ENCODE results near the gene ZDHHC24.

DNA sequence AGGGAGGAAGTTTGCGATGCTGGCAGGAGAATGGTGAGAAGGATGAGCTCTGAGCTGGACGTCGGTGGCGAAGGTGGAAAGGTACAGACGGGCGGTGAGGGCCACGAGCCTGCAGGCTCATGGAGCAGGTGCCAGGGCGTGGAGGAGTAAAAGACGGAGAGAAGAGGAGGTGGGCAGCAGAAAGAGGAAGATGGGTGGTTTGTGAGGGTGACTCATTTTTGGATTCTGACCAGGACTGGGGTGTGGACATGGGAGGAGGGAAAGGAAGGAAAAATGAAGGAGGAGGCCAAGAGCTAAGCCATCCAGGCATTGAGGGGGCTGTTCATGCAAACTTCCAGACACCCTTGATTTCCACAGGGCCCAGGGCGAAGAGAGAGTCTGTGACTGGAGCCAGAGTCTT lies 3.5 kb downstream of the ZDHHC24 start:
- TF ChIP-seq MAX (IDR thresholded peaks at IDR 0.05) (no peak), POLR2A (IDR thresholded peaks at IDR 0.05; ENCODE audit: borderline replicate concordance, extremely low read depth, insufficient read depth, insufficient read length) (no peak)

Data from HCT116 (cell line).